Activated T-helper 1 cell treated with anti-CD3 and anti-CD28 coated beads, Interleukin-12 subunit alpha, Interleukin-12 subunit beta, Interleukin-2, Interleukin-4 antibody, amounts not matched to agents 30 ng/mL and 10 ng/mL and 1 ng/mL, durations not matched to agents 14 hours and 24 hours and 36 hours (primary cell): Measurements from ENCODE around the gene GLRX. TPM values are rescaled to one million over a fixed set of nuclear protein-coding genes. Genes with fewer than 3 reads are reported as not detected.

Experiments
- DNase-seq: peaks from one replicate; pipeline ENCODE4 v3.0.0; 2021; ENCODE audit warnings: low spot score
- H3K27ac Mint-ChIP-seq: one replicate; pipeline ENCODE4 v1.8.0; 2021; ENCODE audit warnings: mild to moderate bottlenecking, mixed read lengths
- H3K27me3 Mint-ChIP-seq: one replicate; pipeline ENCODE4 v1.8.0; 2022; ENCODE audit warnings: mild to moderate bottlenecking, moderate library complexity, mixed read lengths; ENCODE audit not compliant: insufficient read depth
- H3K36me3 Mint-ChIP-seq: one replicate; pipeline ENCODE4 v1.8.0; 2021; ENCODE audit warnings: low read depth, mixed read lengths
- H3K4me1 Mint-ChIP-seq: one replicate; pipeline ENCODE4 v1.8.0; 2021; ENCODE audit warnings: low read depth, mixed read lengths
- H3K4me3 Mint-ChIP-seq: one replicate; pipeline ENCODE4 v1.8.0; 2021; ENCODE audit warnings: mild to moderate bottlenecking, moderate library complexity, mixed read lengths
- H3K9me3 Mint-ChIP-seq: one replicate; pipeline ENCODE4 v1.8.0; 2021; ENCODE audit warnings: mixed read lengths
- intact Hi-C: fragments of 100-400 bp; cut with micrococcal nuclease; formaldehyde crosslinking; loops from one replicate; pipeline ENCODE4 v1.15.1; 2024
- total RNA-seq: library from RNA; stranded (reverse); gene quantifications from 2 replicates; pipeline ENCODE4 v1.2.3, GENCODE V29; 2022

The GLRX gene
- total RNA-seq, 1 donor from 2014 or later: 18.3 TPM

DNA sequence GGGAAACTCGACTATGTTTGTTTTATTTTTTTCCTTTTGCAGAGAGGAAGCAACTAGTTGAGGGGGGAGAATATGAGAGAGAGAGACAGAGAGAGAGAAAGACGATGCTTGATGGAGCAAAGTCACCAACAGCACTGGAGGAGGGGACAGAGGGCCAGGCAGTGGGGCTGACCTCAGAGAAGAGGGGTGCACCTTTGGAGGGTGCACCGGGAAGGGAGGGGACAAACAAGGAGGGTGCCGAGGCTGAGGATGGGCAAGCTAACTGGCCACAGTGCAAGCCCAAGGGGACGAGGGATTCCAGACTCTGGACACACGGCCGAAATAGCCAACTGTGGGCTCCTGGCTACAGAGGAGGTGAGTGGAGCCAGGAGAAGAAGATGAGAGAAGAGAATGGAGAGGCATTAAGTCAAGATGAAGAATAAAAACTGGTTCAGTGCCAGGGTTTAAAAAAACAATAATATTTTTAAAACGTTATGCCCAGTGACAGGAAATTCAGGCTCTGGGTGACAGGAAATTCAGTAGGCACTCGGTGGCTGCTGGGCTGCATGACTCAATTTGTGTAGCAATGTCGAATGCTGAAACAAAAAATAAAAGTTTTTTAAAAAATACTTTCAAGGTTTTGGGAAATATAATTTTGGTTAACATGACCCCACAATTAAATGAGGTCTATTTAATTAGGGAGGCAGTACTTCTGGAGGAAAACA is 13.3 kb upstream of the GLRX start:
- intact Hi-C loops: loop anchor here (1.0 to 2.0 kb wide), 4 partner anchors 7 to 75 kb away; no protein-coding TSS in a partner anchor
- Mint-ChIP-seq H3K4me3 (peak overlapping the region; percentile 76), H3K36me3 (no peaks in the 10 kb centered on the region), H3K27ac (peak overlapping the region; percentile 54), H3K4me1 (peaks cover 37% of the 10 kb centered on the region), H3K27me3 (peaks cover 2% of the 10 kb centered on the region), H3K9me3 (no peaks in the 10 kb centered on the region)
- no peak for DNase-seq

DNA sequence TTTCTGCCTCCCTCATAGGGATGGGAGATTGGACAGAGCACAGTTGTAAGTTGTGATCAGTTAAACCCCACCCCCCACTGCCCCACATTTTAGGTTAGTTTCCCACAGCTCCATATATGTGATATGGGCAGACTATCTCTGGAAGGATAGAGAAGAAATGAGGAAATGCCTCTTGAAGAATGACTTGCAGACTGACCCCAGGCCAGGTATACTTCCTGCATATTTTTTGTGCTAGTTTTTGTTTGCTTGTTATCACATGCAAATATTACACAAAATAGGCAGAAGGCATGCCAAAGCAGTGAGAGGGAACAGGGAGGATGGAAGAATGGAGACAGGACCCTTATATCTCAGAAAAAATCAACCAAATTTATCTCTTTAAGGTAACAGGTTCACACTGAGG is 10.1 kb upstream of the GLRX start:
- intact Hi-C loops: no loop called here

DNA sequence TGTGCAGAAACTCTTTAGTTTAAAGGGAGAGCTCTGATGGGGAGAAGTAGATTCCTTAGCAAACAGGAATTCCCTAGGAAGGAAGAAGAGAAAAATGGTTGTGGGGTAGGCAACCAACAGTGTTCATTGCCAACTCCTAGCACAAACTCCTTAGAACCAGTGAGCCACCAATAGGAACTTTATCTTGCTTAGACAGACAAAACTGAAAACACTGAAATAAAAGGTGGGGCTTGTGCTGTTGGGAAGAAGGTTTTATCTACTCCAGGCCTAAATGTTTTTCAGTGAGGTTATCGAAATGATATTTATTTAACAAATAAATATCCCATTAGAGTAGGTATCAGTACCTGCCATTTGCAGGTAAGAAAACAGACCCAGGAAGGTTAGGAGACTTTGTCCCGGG is 7.7 kb upstream of the GLRX start:
- intact Hi-C loops: no loop called here
- Mint-ChIP-seq H3K36me3 (peaks cover 2% of the 10 kb centered on the region), H3K27me3 (peaks cover 2% of the 10 kb centered on the region), H3K27ac (no peak overlapping the region), H3K4me1 (peaks cover 29% of the 10 kb centered on the region), H3K9me3 (no peaks in the 10 kb centered on the region), H3K4me3 (no peak overlapping the region)
- DNase-seq: no peak

More for the DNA sequence above, 10.1 kb upstream of the GLRX start:
- Mint-ChIP-seq H3K4me3 (no peak overlapping the region), H3K4me1 (peaks cover 37% of the 10 kb centered on the region), H3K27ac (no peak overlapping the region), H3K36me3 (no peaks in the 10 kb centered on the region), H3K27me3 (peaks cover 2% of the 10 kb centered on the region), H3K9me3 (no peaks in the 10 kb centered on the region)
- no peak for DNase-seq

DNA sequence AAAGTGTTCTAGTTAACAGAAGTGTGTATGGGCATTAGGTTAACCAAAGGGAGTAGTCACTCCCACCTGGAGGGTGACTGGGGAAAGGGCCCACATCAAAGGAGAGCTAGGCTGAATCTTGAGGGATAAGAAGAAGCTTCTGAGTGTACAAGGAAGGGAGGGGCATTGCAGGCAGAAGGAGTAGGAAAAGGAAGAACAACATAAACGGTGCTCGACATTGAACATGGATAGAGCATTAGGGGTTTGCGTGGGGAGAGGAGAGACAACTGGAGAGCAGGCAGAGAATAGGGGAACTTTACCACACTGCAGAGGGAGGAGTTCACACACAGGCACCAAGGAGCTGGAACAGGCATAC is 5.3 kb upstream of the GLRX start:
- Mint-ChIP-seq H3K27me3 (no peaks in the 10 kb centered on the region), H3K4me3 (no peak overlapping the region), H3K4me1 (peaks cover 39% of the 10 kb centered on the region), H3K27ac (no peak overlapping the region), H3K9me3 (no peaks in the 10 kb centered on the region), H3K36me3 (peaks cover 2% of the 10 kb centered on the region)
- intact Hi-C loops: no loop called here
- DNase-seq: no peak

DNA sequence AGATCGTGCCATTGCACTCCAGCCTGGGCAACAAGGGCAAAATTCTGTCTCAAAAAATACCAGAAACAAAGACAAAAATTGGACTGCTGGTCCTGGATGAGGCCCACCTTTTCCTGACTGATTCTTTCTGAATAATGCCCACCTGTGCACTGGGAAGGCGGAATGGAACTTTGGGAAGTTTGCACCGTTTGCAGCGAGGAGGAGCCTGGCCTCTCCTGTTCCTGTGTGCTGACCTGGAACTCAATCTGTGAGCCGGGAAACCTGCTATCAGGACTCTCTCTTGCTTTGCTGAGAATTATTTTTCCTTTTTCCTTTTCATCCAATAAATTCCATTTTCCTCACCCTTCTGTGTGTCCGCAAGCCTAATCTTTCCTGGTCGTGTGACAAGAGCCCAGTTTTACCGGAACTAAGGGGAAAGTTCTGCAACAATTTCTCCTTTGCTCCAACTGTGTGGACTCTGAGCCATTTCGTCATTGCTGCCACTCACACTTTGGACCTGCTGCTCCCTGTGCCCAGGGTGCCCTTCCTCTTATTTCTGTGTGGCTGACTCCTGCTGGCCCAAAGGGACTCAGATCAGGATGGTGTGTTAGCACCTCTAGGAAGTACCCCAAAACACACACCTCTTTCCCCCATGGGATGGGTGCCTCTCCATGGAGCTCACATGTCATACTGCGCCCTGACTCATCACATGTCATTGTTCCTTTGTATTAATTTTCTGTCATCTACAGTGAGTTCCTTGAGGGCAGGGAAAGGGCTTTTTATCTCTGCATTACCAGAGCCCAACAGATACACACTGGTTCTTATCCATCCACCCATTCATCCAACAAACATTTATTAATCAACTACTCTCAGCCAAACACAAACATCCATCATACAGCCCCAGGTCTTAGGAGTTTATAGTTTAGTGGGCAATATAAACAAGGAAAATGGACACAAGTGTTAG is 4.7 kb upstream of the GLRX start:
- Mint-ChIP-seq H3K4me1 (peaks cover 43% of the 10 kb centered on the region), H3K4me3 (no peak overlapping the region), H3K27me3 (no peaks in the 10 kb centered on the region), H3K27ac (no peak overlapping the region), H3K9me3 (no peaks in the 10 kb centered on the region), H3K36me3 (peaks cover 2% of the 10 kb centered on the region)
- DNase-seq: no peak
- intact Hi-C loops: no loop called here

DNA sequence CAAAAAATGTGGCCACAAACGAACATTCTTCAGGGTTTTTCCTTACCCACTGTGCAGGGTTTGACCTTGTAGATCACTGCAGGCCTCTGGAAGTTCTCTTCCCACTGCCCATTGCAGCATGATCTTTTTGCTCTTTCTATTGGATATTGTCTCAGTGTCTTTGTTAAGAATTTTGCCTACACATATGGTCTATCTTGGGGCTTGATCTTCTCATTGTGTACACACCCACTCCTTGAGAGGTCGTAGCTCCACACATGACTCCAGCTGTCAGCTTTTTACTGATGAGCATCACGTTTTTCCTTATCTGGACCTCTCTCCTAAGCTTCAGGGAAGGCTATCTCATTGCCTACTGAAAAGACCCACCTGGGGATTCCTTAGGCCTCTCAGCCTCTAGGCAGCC is 3.0 kb upstream of the GLRX start:
- no peaks in the 10 kb centered on the region for H3K27me3 Mint-ChIP-seq
- no peaks in the 10 kb centered on the region for H3K9me3 Mint-ChIP-seq
- H3K4me1 Mint-ChIP-seq: peaks cover 54% of the 10 kb centered on the region
- DNase-seq: no peak
- H3K36me3 Mint-ChIP-seq: peaks cover 2% of the 10 kb centered on the region
- intact Hi-C loops: loop anchor here (2.0 kb wide), 1 partner anchor 45 kb away; no protein-coding TSS in a partner anchor
- no peak overlapping the region for H3K4me3 Mint-ChIP-seq
- H3K27ac Mint-ChIP-seq: peak overlapping the region; percentile 77

DNA sequence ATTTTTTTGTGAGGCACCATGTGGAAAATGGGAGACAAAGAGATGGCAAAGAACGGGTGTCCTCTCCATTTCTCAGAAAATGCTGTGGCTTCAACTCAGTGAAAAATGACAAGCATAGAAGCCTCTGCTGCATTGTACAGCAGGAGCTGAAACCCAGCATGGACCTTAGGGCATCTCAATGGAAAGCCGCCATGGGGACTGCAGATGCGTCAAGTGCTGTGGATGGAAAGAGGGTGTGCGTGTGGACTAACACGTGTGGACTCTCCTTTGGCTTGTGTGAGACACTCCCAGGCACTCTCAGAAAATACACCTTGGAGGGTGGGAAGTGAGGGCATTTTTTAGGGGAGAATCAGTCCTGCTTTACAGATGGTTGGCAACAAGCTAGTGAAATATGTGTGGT is 2.2 kb upstream of the GLRX start:
- H3K4me1 Mint-ChIP-seq: peaks cover 54% of the 10 kb centered on the region
- no peaks in the 10 kb centered on the region for H3K9me3 Mint-ChIP-seq
- no peaks in the 10 kb centered on the region for H3K27me3 Mint-ChIP-seq

DNA sequence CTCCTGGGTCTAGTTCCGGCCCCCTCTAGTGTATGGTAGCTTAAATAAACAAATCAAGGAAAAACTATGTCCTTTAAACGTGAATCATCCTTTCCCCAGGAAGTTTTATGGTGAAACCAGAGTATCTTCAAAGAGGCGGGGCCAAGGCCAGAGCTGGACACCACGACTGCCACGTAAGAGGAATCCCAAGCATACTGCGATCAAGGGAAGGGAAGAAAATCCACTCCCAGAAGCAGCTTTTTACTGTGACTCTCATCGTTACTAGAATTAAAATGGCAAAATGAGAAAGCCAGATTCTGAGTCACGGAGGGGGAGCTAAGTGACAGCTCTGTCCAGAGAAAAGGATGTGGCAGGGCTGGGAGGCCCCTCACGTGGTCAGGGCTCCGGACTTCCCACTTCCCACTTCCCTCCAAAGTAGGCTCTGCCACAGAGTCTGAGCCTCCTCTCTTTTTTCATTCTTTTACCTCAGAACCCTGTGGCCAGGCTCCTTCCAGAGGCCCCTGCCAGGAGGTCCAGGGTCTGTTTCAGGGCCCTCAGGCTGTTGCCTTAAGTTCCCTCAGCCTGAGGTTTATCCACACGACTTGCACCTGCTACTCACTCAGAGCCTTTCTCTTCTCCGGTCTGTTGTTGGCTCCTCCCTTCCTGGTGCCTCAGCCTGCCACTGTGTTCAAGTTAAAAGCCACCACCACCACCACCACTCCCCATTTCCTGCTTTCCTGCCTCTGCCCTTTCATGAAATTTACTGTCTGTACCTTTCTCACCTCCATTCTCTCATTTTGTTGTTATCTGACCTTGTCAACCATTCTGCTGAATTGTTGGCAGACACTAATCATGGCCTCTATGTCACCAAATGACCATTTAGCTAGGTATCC is 1.4 kb upstream of the GLRX start:
- Mint-ChIP-seq H3K9me3 (no peaks in the 10 kb centered on the region), H3K27me3 (no peaks in the 10 kb centered on the region), H3K36me3 (peaks cover 2% of the 10 kb centered on the region), H3K4me1 (peaks cover 59% of the 10 kb centered on the region), H3K27ac (peak overlapping the region; percentile 92), H3K4me3 (peak overlapping the region; percentile 91)
- intact Hi-C loops: loop anchor here (1.0 to 2.0 kb wide), 6 partner anchors 10 to 269 kb away; partner anchors contain the start of genes ARSK and SKIC3
- peak; percentile 65 for DNase-seq

More for the DNA sequence above, 2.2 kb upstream of the GLRX start:
- Mint-ChIP-seq H3K36me3 (peaks cover 2% of the 10 kb centered on the region), H3K4me3 (peak overlapping the region; percentile 91), H3K27ac (peak overlapping the region; percentile 92)
- DNase-seq: no peak
- intact Hi-C loops: loop anchor here (1.0 to 2.0 kb wide), 2 partner anchors 10 to 46 kb away; no protein-coding TSS in a partner anchor

DNA sequence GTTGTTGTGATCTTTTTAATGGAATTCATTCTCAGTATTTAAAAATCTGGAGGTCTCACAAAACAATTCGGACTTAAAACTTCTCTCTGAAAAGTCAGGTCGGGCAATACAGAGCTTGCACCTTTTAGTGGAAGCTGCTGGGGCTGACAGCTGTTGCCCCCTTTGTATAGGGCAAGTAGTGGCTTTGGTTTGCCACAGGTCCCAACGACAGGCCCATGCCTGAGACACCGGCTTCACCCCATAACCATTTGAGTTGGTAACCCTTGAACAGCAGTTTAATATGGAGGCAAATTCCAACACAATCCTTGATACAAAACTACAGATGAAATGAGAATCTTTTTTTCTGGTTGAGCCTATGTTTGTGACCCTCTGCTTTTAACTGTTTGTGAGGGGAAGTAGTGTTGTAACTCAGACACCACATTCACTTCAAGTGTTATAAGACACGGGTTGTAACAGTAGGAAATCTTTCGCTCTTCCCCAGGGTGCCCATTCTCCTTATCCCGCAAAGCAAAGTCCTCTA is 752 bp upstream of the GLRX start:
- DNase-seq: no peak
- H3K27ac Mint-ChIP-seq: peak overlapping the region; percentile 91
- peak overlapping the region; percentile 91 for H3K4me3 Mint-ChIP-seq
- peaks cover 2% of the 10 kb centered on the region for H3K36me3 Mint-ChIP-seq
- no peaks in the 10 kb centered on the region for H3K9me3 Mint-ChIP-seq
- no peaks in the 10 kb centered on the region for H3K27me3 Mint-ChIP-seq
- peaks cover 66% of the 10 kb centered on the region for H3K4me1 Mint-ChIP-seq
- intact Hi-C loops: loop anchor here (1.0 to 2.0 kb wide), 4 partner anchors 20 to 268 kb away; partner anchors contain the start of genes ARSK and SKIC3

DNA sequence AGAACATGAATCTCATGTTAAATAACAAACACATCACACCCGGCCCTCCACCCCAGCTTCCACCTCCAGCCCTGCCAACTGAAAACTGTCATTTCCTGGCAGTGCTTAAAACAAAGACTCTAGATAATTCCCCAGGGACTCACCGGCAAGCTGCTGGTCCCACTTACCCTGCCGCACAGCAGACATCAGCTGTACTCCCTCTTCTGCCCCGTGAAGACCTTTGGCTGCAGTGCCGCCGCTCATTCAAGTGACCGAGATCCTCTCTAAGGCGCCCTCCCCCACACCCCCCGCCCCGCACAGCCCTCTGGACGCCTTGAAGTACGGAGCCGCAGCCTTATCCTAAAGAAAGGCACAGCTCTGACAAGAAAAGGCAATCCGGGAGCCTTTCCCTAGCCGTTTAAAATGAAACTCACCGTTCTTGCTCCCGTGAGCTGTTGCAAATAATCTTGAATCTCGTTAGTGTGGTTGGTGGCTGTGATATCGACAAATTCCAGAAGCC is 434 bp downstream of the GLRX start:
- intact Hi-C loops: loop anchor here (1.0 to 2.0 kb wide), 7 partner anchors 14 to 840 kb away; partner anchors contain the start of genes ARSK, CAST, RFESD and SKIC3
- Mint-ChIP-seq H3K9me3 (no peaks in the 10 kb centered on the region), H3K4me3 (peak overlapping the region; percentile 91), H3K4me1 (peaks cover 68% of the 10 kb centered on the region), H3K27ac (peak overlapping the region; percentile 91), H3K27me3 (no peaks in the 10 kb centered on the region), H3K36me3 (no peaks in the 10 kb centered on the region)
- DNase-seq: no peak

DNA sequence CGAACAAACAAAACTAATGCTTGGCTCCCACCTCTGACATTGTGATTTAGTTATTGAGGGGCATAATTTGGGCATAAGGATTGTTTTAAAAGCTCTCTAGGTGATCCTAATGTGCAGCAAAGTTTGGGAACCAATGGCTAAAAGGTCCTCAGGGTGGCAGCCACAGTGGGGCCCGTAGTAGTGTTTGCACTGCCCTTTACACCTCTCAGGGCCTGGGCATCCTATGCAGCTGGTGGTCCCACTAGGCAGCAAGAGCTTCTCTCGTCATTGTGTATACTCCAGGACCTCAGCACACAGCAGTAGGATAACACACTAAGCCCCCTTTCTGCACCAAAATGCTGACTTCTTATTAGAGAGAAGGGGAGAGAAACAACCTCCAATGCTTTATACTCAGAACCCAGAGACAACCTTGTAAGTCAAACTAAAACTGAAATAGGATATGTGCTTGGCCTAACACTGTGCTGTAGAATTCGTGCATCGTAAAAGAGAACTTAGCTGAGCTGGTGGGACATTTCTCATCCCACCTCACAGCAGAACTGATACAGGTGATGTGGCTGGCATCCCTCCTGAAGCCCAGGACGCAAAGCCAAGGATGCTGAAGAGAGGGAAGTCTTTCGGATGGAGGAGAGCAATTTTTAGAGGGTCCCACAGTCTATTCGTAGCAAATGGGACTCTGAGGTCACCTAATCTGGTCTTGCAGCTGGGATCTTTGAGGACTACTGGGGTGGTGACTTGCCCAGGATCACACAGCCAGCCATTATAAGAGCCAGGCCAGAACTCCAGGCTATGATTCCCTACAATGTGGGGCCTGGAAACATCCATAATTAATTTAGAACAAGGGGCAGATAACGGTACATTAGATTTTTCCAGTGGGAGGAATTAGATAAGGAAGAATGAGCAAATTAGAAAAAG is 1.2 kb downstream of the GLRX start:
- Mint-ChIP-seq H3K4me1 (peaks cover 72% of the 10 kb centered on the region), H3K4me3 (peak overlapping the region; percentile 91), H3K9me3 (no peaks in the 10 kb centered on the region), H3K36me3 (peaks cover 2% of the 10 kb centered on the region), H3K27ac (peak overlapping the region; percentile 91), H3K27me3 (no peaks in the 10 kb centered on the region)
- intact Hi-C loops: loop anchor here (1.0 to 2.0 kb wide), 7 partner anchors 13 to 841 kb away; partner anchors contain the start of genes ARSK, CAST, RFESD and SKIC3
- no peak for DNase-seq
